Activated T-helper 9 cell treated with anti-CD3 and anti-CD28 coated beads, Interleukin-2, amount 50 U/mL, for 16 hours (primary cell): ENCODE measurements around the gene FABP2.
A peak's percentile ranks its signal among the peaks of the same experiment; 100 is the strongest.
"Not testable (repeated sequence)": the region's sequence is repeated elsewhere in the genome, so short reads cannot be mapped to it uniquely, and the experiment has no call there.

Source experiments
- DNase-seq: peaks from one replicate; pipeline ENCODE4 v3.0.0-alpha.2; 2020; ENCODE audit warnings: low read depth

Gene FABP2

DNA sequence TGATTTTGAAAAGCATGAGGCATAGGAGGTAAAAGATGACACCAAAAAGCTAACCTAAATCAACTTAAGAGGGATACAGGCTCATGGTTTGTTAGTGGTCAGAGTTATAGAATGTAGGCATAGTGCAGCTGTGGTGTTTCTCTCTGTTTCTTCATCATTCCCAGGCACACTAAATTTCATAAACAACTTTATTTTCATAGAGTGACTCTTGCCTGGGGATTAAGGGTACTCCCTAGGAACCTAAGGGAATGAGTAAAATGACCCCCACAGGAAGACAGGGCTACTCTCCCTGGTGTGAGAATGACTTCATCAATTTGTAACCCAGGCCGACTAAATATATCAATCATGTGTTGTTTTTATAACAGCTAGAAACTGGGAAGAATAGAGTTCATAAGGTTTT, 11.1 kb downstream of the FABP2 start:
- DNase-seq: no peak

DNA sequence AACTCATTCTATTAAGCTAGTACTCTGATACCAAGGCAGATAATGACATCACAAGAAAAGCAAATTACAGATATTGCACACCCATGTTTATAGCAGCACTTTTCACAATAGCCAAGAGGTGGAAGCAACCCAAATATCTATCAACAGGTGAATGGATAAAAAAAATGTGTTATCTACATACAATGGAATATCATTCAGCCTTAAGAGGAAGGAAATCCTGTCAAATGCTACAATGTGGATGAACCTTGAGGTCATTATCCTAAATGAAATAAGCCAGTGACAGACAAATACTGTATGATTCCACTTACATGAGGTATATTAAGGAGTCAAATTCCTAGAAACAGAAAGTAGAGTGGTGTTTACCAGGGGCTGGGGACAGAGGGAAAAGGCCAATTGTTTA, 14.3 kb downstream of the FABP2 start:
- DNase-seq: no peak

DNA sequence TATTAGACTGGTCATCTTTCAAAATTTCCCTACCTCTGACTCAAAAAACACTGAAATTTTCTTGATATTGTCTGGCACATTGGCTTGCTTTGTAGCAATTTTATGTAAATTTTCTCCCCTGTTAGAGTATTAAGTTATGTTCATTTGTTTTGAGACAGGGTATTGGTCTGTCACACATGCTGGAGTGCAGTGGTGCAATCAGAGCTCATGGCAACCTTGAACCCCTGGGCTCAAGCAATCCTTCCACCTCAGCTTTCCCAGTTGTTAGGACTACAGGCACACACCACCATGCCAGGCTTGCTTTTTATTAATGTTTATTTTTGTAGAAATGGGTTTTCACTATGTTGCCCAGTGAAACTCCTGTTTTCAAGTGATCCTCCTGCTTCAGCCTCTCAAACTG, 17.5 kb downstream of the FABP2 start:
- DNase-seq: no peak

GRCh38 chr4:119303587-119304305, 18.2 kb downstream of the FABP2 start:
- no peak for DNase-seq

DNA sequence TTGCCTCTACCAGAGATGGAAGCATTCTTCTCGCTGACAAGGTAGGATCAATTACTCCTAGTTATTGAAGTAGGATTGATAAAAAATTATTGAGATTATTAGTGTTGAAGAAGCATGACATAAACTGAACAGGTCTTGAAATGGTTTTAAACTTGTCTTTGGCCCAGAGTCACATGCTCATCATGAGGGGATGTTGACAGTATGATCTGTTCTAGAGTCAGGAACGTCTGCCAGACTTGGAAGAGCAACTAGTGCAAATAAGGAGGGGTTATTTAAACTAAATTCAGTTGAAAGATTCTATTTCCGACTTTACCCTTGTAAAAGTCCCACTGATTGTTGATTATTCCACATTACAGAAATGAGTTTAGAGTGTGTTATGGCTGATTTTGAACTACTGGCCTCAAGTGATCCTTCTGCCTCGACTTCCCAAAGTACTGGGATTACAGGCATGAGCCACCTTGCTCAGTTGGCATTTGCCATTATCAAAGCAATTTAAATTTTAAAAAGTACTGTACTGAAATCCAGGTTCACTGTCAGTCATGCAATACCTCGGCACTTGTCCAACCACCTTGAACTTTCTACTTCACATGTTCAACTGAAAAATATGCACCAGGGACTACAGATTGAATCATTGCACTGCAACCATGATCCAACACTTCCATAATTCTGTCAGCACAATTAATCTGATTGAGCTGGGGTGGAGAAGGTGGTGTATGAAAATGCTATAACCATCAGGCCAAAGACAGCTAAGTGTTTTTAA, 19.7 kb downstream of the FABP2 start:
- no peak for DNase-seq

DNA sequence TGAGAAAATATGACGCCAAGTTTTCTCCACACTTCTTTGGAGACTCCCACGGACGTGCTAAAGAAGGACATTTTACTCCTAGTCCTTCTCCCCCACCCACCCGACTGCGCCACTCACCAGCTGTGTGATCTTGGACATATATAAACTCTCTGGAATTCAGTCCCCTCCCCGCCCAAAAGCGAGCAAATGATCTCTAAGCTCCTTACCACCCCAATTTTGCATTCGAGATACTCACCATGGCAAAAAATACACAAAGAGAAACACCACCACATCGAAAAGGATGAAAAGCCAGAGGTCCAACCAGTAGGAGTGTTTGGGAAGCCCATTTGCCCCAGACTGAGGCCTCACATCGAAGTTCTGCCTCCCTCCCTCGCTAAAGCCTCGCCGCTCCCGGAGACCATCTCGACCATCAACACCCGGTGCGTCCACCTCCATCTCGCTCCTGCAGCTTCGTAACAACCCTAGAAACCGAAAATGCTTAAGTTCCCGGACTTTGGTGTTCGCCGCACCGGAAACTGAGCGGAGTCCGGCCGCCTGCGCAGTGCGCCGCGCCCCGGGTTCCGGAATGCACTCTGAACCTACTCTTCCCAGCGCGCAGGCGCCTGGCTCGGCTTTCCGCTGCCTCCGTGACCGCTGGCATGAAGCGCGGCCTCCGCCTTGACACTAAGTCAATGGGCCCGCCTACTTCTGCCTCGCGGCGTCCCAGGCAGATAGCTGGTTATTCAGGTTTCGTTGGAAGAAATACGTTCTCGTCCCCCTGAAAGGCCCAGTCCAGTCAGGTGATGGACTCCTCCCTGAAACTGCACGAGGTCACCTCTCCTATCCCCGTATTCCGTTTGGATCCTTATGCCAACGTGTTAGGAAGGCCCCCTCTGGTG, 21.6 kb downstream of the FABP2 start:
- peak; percentile 87 for DNase-seq

DNA sequence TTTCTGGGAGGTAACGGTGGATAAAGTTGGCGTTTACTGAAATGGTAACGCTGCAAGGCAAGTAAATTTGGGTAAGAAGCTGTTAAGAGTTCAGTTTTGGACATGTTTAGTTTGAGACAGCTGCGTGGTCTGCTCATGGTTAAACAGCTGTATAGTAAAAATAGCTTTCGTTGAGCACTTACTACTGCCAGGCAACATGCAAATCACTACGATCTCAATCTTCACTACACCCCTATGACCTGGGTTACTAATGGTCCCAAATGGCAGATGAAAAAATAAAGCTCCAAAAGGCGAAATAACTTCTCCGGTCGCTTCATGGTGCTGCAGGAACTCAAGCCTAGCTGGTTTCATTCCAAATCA, 22.2 kb downstream of the FABP2 start:
- DNase-seq: no peak

DNA sequence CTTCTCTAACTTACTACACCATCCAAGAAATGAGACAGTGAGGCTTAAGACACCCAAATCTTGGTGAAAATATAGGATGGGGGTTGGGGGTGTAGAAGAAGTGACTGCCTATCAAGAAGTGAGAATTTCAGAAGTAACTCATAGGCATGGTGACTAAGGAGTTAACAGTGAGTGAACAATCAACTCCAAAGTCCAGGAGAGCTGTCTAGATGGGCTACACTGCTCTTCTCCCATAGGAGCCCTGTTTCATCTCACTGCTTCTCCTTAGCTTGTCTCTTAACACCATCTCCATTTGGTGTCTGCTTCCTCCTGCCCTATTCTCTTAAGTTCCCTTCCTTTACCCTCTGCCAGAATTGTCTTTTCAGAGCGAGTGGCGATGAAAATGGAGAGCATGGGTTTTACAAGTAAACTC, 22.7 kb downstream of the FABP2 start:
- no peak for DNase-seq

DNA sequence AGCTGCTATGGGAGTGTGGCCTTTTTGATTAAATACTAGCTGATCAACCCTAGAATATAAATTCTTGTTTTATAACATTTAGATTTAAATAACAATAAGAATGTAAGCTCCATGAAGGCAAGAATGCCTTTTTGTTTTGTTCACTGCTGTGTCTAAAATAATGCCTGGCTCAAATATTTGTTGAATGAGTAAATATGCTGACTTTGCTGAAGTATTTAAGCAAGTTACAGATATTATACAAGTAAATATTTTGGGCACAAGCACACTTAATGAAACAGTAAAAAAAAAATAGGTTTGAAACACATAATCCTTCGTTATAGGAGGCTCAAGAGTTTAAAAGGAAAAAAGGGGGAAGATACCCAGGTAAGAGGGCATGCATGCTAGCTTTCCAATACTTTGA, 24.1 kb downstream of the FABP2 start:
- no peak for DNase-seq

- DNase-seq: no peak
Measured at GRCh38 chr4:119296356-119296755, 25.6 kb downstream of the FABP2 start.

DNA sequence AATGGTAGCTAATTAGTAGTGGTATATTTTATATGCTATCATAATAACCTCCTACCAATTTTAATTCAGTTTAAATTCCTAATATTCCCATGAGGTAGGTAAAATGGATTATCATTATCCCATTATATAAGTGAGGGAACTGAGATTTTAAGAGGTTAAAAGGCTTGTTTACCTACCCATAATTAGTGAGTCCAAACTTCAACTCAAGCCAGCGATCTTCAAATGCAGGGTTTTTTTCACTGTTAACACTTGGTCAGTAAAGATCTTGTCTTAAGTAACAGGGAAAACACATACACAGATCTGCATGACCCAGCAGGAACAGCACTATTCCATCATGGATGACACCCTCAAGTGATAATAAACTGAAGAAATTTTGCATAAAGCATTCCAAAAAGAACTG, 31.3 kb downstream of the FABP2 start:
- DNase-seq: no peak

- no peak for DNase-seq
Measured at GRCh38 chr4:119289313-119289712, 32.6 kb downstream of the FABP2 start.

- DNase-seq: peak; percentile 1
Measured at GRCh38 chr4:119286377-119287002, 35.4 kb downstream of the FABP2 start.

DNA sequence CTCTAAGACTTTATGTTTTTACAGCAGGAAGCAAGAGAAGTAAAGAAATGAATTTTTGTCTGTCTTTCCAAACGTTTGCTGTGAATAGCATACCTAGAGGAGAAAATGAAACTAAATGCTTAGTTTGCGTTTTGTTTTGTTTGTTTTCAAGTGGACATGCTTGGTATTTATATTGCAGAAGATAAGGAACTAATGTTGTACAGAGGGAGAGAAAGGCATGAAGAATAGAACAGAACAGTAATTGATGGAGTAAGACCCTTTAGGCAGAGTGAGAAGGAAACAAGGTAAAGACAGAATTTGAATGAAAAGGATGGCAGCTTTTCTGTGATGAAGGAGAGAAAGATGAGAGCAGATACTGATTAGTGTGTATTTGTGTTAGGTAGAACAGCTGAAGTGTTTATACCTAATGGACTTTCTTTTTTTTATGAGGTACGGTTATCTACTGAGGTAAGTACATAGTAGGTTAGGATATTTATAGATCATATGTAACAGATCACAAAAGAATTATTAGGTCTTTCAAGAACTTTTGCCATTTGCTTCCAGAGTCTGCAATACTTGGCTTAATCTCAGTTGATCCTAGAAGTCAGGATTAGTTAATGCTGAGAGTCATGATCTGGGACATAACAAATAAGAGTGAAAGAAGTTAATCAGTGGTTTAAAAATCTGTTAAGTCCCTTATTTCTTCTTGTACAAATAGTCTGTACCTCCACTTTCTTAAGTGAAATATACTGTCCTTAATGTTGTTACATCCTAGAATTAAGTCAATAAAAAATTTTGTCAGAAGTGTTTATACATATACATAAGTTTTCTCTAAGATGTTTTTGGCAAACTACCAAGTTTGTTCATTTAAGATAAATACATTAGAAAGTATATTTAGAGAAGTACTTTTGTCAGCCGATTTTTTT, 36.8 kb downstream of the FABP2 start:
- no peak for DNase-seq

GRCh38 chr4:119281393-119281792, 40.5 kb downstream of the FABP2 start:
- DNase-seq: no peak

DNA sequence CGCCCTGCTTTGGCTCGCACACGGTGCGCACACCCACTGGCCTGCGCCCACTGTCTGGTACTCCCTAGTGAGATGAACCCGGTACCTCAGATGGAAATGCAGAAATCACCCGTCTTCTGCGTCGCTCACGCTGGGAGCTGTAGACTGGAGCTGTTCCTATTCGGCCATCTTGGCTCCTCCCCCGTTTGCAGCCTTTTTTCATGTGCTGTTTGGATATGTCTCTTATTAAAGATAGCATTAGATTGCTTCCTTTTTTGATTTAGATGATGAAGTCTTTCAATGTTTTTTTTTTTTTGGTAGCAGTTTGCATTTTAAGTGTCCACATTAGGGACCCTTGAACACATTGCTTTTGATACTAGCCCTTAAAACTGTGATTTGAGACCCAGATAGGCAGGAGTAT, 42.0 kb downstream of the FABP2 start:
- not testable (repeated sequence) for DNase-seq

GRCh38 chr4:119279541-119279940, 42.4 kb downstream of the FABP2 start:
- not testable (repeated sequence) for DNase-seq

DNA sequence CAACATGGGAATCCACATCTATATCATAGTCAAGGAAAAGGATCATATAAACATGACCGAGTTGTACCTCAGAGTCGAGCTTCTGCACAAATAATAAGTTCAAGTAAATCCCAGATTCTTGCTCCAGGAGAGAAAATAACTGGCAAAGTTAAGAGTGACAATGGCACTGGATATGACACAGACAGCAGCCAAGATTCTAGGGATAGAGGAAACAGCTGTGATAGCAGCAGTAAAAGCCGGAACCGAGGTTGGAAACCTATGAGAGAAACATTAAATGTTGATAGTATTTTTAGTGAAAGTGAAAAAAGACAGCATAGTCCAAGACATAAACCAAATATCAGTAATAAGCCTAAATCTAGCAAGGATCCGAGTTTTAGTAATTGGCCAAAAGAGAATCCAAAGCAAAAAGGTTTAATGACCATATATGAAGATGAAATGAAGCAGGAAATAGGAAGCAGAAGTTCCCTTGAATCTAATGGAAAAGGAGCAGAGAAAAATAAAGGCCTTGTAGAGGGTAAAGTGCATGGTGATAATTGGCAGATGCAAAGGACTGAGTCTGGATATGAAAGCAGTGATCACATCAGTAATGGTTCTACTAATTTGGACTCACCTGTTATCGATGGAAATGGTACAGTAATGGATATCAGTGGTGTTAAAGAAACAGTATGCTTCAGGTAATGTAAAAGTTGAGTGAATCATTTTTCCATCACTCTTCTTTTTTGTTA, 50.4 kb downstream of the FABP2 start:
- no peak for DNase-seq

DNA sequence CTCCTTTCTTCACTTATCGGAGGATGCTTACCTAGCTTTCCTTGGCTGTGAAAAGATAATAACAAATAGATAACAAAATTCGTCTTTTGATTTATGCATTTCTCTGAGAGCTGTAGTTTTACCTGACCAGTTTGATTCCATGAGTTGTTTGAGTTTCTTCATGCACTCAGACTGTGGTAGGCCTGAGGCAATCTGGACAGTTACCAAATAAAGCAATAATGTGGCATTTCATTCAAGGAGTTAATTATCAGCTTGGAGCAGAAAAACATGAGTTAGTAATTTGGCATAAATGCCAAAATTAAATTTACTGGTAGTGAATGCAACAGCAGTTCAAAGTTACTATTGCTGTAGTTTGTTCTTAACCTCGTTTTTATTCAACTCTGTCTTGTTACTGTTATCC, 53.5 kb downstream of the FABP2 start:
- DNase-seq: no peak
